Bronchial epithelial cell (primary cell): ENCODE measurements around the gene HDAC4. TPM values are rescaled to one million over a fixed set of nuclear protein-coding genes. Genes with fewer than 3 reads are reported as not detected.

Source experiments
- DNase-seq: peaks from one replicate; pipeline ENCODE4 v3.0.0-alpha.2; 2010; ENCODE audit warnings: low read depth
- FAIRE-seq: peaks from 2 replicates; lab custom pipeline; 2011; peaks lifted over from hg19 to GRCh38; lab: Jason Lieb, UNC
- H3K27me3 ChIP-seq: 2 replicates; pipeline ENCODE4 v1.5.1; 2011; ENCODE audit warnings: low read length; ENCODE audit not compliant: control insufficient read depth, insufficient read depth
- H3K36me3 ChIP-seq: 2 replicates; pipeline ENCODE4 v1.5.1; 2011; ENCODE audit warnings: low read length; ENCODE audit not compliant: control insufficient read depth, insufficient read depth
- H3K4me3 ChIP-seq: 2 replicates; pipeline ENCODE4 v1.5.1; 2011; ENCODE audit warnings: mild to moderate bottlenecking, low read depth, low read length, control low read depth
- CTCF ChIP-seq: IDR thresholded peaks from 2 replicates; pipeline ENCODE4 v1.5.1; 2011; ENCODE audit warnings: mild to moderate bottlenecking, moderate library complexity, low read length, control low read depth, inconsistent platforms; ENCODE audit not compliant: insufficient read depth, severe bottlenecking
- total RNA-seq: library from RNA; depleted of rRNA; stranded (reverse); fragments of >200 nt; gene quantifications from 2 replicates; pipeline ENCODE4 v1.2.1, GENCODE V29; 2014

The HDAC4 gene
- total RNA-seq, 1 donor from 2014 or later, result 5.3 TPM

GRCh38 chr2:239401881-239402233, 1.0 kb upstream of the HDAC4 start:
- DNase-seq, result peak; percentile 12
- peak; percentile 6 for TF ChIP-seq CTCF
- no peak for FAIRE-seq
- Histone ChIP-seq H3K36me3 (no peaks in the 10 kb centered on the region), H3K4me3 (peak overlapping the region; percentile 59), H3K27me3 (no peaks in the 10 kb centered on the region)

GRCh38 chr2:239401067-239401880, 454 bp upstream of the HDAC4 start:
- no peaks in the 10 kb centered on the region for H3K27me3 ChIP-seq
- no peak for FAIRE-seq
- DNase-seq, result peak; percentile 86
- H3K36me3 ChIP-seq, result no peaks in the 10 kb centered on the region
- TF ChIP-seq CTCF, result no peak
- H3K4me3 ChIP-seq, result peak overlapping the region; percentile 59

GRCh38 chr2:239399921-239400595, 762 bp downstream of the HDAC4 start:
- H3K36me3 ChIP-seq, result no peaks in the 10 kb centered on the region
- no peaks in the 10 kb centered on the region for H3K27me3 ChIP-seq
- DNase-seq (peak; percentile 25), FAIRE-seq (no peak)
- H3K4me3 ChIP-seq, result peak overlapping the region; percentile 37
- TF ChIP-seq CTCF, result no peak

- FAIRE-seq (no peak), DNase-seq (no peak)
- no peaks in the 10 kb centered on the region for H3K27me3 ChIP-seq
- no peak for TF ChIP-seq CTCF
- H3K4me3 ChIP-seq, result peak overlapping the region; percentile 37
- no peaks in the 10 kb centered on the region for H3K36me3 ChIP-seq
These were observed 1.3 kb downstream of the HDAC4 start for GRCh38 chr2:239399433-239399920.

GRCh38 chr2:239398521-239398921, 2.3 kb downstream of the HDAC4 start:
- DNase-seq (no peak), FAIRE-seq (no peak)
- no peak overlapping the region for H3K4me3 ChIP-seq

More at GRCh38 chr2:239398521-239398921, 2.3 kb downstream of the HDAC4 start:
- Histone ChIP-seq H3K36me3 (no peaks in the 10 kb centered on the region), H3K27me3 (no peaks in the 10 kb centered on the region)
- no peak for TF ChIP-seq CTCF
